SK-N-SH treated with all-trans-retinoic acid at 6 μM for 48 hours (cell line): ENCODE measurements around the gene SMG9.

Source experiments
- ATAC-seq: fragments of 200-7000 bp; cut with Tn5 transposase; 3 replicates; pipeline ENCODE4 v1.9.1; 2020; ENCODE audit warnings: mild to moderate bottlenecking, moderate library complexity
- ARNTL ChIP-seq: fragments of 450-650 bp; formaldehyde crosslinking; IDR thresholded peaks from 2 replicates; pipeline ENCODE4 v1.5.0; 2020; ENCODE audit warnings: low read depth, mild to moderate bottlenecking, moderate library complexity, borderline replicate concordance
- BACH2 ChIP-seq: fragments of 250-450 bp; sonication (Bioruptor Pico); IDR thresholded peaks from 2 replicates; pipeline ENCODE4 v1.9.0; 2021; ENCODE audit warnings: mild to moderate bottlenecking, borderline replicate concordance
- CREB5 ChIP-seq: fragments of 250-450 bp; sonication (Bioruptor Pico); IDR thresholded peaks from 2 replicates; pipeline ENCODE4 v1.5.1; 2020; ENCODE audit warnings: low read depth, mild to moderate bottlenecking, moderate library complexity
- CSDC2 ChIP-seq: fragments of 250-450 bp; sonication (Bioruptor Pico); IDR thresholded peaks from 2 replicates; pipeline ENCODE4 v1.5.0; 2020; ENCODE audit warnings: mild to moderate bottlenecking, moderate library complexity
- CSRNP3 ChIP-seq: fragments of 250-450 bp; sonication (Bioruptor Pico); IDR thresholded peaks from 2 replicates; pipeline ENCODE4 v1.5.1; 2021; ENCODE audit warnings: mild to moderate bottlenecking, moderate library complexity
- ESRRG ChIP-seq: fragments of 250-450 bp; sonication (Bioruptor Pico); IDR thresholded peaks from 2 replicates; pipeline ENCODE4 v1.6.1; 2021; ENCODE audit warnings: mild to moderate bottlenecking
- PPARA ChIP-seq: fragments of 250-450 bp; sonication (Bioruptor Pico); IDR thresholded peaks from 2 replicates; pipeline ENCODE4 v1.5.0; 2020; ENCODE audit warnings: mild to moderate bottlenecking, borderline replicate concordance
- RARB ChIP-seq: fragments of 250-450 bp; sonication (Bioruptor Pico); IDR thresholded peaks from 2 replicates; pipeline ENCODE4 v1.8.0; 2021; ENCODE audit warnings: mild to moderate bottlenecking, moderate library complexity
- SNAI2 ChIP-seq: fragments of 250-450 bp; sonication (Bioruptor Pico); IDR thresholded peaks from 2 replicates; pipeline ENCODE4 v1.5.0; 2020; ENCODE audit warnings: mild to moderate bottlenecking, moderate library complexity
- TCF4 ChIP-seq: fragments of 250-450 bp; sonication (Bioruptor Pico); IDR thresholded peaks from 2 replicates; pipeline ENCODE4 v1.8.0; 2021; ENCODE audit warnings: mild to moderate bottlenecking, moderate library complexity, borderline replicate concordance
- TOX ChIP-seq: fragments of 250-450 bp; sonication (Bioruptor Pico); IDR thresholded peaks from 2 replicates; pipeline ENCODE4 v1.8.0; 2021; ENCODE audit warnings: mild to moderate bottlenecking, moderate library complexity, borderline replicate concordance
- TSHZ2 ChIP-seq: fragments of 250-450 bp; sonication (Bioruptor Pico); IDR thresholded peaks from 2 replicates; pipeline ENCODE4 v1.5.0; 2020; ENCODE audit warnings: mild to moderate bottlenecking, moderate library complexity
- ZC3H10 ChIP-seq: fragments of 250-450 bp; sonication (Bioruptor Pico); IDR thresholded peaks from 2 replicates; pipeline ENCODE4 v1.5.1; 2021; ENCODE audit warnings: mild to moderate bottlenecking, moderate library complexity
- ZFP3 ChIP-seq: fragments of 250-450 bp; sonication (Bioruptor Pico); IDR thresholded peaks from 2 replicates; pipeline ENCODE4 v1.5.0; 2020; ENCODE audit warnings: mild to moderate bottlenecking, moderate library complexity
- ZFP30 ChIP-seq: fragments of 450-650 bp; formaldehyde crosslinking; IDR thresholded peaks from 2 replicates; pipeline ENCODE4 v1.5.0; 2022; ENCODE audit warnings: mild to moderate bottlenecking, moderate library complexity
- ZNF565 ChIP-seq: fragments of 450-650 bp; formaldehyde crosslinking; conservative IDR thresholded peaks from 2 replicates; pipeline ENCODE4 v1.5.0; 2020; ENCODE audit warnings: low read depth, mild to moderate bottlenecking, moderate library complexity
- ZNF70 ChIP-seq: fragments of 450-650 bp; formaldehyde crosslinking; IDR thresholded peaks from 2 replicates; pipeline ENCODE4 v1.5.0; 2020; ENCODE audit warnings: mild to moderate bottlenecking, moderate library complexity
- ZNF8 ChIP-seq: fragments of 450-650 bp; formaldehyde crosslinking; IDR thresholded peaks from 2 replicates; pipeline ENCODE4 v1.5.0; 2020; ENCODE audit warnings: mild to moderate bottlenecking, moderate library complexity
- TF ChIP-seq, protein P1 (sequence below): fragments of 250-450 bp; sonication (Bioruptor Pico); IDR thresholded peaks from 2 replicates; pipeline ENCODE4 v1.8.0; 2020; ENCODE audit warnings: mild to moderate bottlenecking, moderate library complexity, borderline replicate concordance
- TF ChIP-seq, protein P2 (sequence below): fragments of 250-450 bp; sonication (Bioruptor Pico); IDR thresholded peaks from 2 replicates; pipeline ENCODE4 v1.8.0; 2021; ENCODE audit warnings: low read depth, mild to moderate bottlenecking, moderate library complexity, borderline replicate concordance

SMG9 gene

DNA sequence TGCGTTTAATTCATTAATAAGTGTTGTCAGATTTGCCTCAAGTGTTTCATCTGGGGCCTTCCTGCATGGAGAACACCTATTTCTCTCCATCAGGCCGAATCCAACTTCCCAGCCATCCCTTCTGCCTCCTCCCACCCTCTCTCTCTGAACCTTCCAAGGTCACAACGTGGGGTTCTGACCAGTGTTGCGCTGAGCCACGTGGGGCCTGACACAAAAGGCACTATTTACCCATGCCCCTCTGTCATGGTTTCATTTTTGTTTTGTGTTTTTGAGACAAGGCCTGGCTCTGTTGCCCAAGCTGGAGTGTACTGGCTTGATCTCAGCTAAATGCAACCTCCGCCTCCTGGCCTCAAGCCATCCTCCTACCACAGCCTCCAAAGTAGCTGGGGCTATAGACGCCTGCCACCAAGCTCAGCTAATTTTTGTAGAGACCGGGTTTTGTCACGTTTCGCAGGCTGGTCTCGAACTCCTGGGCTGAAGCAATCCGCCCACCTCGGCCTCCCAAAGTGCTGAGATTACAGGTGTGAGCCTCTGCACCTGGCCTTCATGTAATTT is 47.5 kb downstream of the SMG9 start:
- TF ChIP-seq ZNF70 (CRISPR knock-in tag), result no peak
- TF ChIP-seq, protein P1, sequence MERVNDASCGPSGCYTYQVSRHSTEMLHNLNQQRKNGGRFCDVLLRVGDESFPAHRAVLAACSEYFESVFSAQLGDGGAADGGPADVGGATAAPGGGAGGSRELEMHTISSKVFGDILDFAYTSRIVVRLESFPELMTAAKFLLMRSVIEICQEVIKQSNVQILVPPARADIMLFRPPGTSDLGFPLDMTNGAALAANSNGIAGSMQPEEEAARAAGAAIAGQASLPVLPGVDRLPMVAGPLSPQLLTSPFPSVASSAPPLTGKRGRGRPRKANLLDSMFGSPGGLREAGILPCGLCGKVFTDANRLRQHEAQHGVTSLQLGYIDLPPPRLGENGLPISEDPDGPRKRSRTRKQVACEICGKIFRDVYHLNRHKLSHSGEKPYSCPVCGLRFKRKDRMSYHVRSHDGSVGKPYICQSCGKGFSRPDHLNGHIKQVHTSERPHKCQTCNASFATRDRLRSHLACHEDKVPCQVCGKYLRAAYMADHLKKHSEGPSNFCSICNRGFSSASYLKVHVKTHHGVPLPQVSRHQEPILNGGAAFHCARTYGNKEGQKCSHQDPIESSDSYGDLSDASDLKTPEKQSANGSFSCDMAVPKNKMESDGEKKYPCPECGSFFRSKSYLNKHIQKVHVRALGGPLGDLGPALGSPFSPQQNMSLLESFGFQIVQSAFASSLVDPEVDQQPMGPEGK (CRISPR knock-in tag), result no peak
- no peak for TF ChIP-seq ARNTL (CRISPR knock-in tag)
- no peak for TF ChIP-seq ZC3H10 (CRISPR knock-in tag)
- no peak for TF ChIP-seq RARB
- TF ChIP-seq TOX, result no peak
- TF ChIP-seq ZFP30, result no peak
- no peak for TF ChIP-seq ZNF565 (CRISPR knock-in tag)
- no peak for TF ChIP-seq CREB5 (CRISPR knock-in tag)
- no peak for TF ChIP-seq CSRNP3 (CRISPR knock-in tag)
- no peak for TF ChIP-seq TSHZ2 (CRISPR knock-in tag)
- no peak for TF ChIP-seq PPARA (CRISPR knock-in tag)
- no peak for TF ChIP-seq ESRRG (CRISPR knock-in tag)
- no peak for TF ChIP-seq SNAI2
- no peak for TF ChIP-seq BACH2 (CRISPR knock-in tag)
- no peak for TF ChIP-seq CSDC2 (CRISPR knock-in tag)
- TF ChIP-seq, all 23 proteins: peak for 0
- no peak for ATAC-seq

DNA sequence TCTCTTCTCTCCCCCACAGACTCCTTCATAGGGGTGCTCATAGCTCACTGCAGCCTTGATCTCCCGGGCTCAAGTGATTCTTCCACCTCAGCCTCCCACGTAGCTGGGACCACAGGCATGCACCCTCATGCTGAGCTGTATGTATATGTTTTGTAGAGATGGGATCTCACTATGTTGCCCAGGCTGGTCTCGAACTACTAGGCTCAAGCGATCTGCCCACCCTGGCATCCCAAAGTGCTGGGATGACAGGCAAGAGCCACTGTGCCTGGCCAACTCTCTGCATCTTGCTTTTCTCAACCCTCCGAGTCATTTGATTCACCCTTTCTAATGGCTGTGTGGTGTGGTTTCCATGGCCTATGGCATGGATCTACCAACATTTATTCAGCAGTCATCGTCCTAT is 49.0 kb downstream of the SMG9 start:
- no peak for TF ChIP-seq SNAI2
- TF ChIP-seq CSRNP3 (CRISPR knock-in tag), result no peak
- TF ChIP-seq TOX, result no peak
- no peak for TF ChIP-seq ZNF565 (CRISPR knock-in tag)
- TF ChIP-seq ARNTL (CRISPR knock-in tag), result no peak
- TF ChIP-seq ZC3H10 (CRISPR knock-in tag), result no peak
- TF ChIP-seq ZNF70 (CRISPR knock-in tag), result no peak
- TF ChIP-seq TSHZ2 (CRISPR knock-in tag), result no peak
- no peak for TF ChIP-seq BACH2 (CRISPR knock-in tag)
- TF ChIP-seq, protein P2, sequence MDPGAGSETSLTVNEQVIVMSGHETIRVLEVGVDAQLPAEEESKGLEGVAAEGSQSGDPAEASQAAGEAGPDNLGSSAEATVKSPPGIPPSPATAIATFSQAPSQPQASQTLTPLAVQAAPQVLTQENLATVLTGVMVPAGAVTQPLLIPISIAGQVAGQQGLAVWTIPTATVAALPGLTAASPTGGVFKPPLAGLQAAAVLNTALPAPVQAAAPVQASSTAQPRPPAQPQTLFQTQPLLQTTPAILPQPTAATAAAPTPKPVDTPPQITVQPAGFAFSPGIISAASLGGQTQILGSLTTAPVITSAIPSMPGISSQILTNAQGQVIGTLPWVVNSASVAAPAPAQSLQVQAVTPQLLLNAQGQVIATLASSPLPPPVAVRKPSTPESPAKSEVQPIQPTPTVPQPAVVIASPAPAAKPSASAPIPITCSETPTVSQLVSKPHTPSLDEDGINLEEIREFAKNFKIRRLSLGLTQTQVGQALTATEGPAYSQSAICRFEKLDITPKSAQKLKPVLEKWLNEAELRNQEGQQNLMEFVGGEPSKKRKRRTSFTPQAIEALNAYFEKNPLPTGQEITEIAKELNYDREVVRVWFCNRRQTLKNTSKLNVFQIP, result no peak
- no peak for TF ChIP-seq TCF4 (CRISPR knock-in tag)
- TF ChIP-seq ZNF8 (CRISPR knock-in tag), result no peak
- TF ChIP-seq ZFP3 (CRISPR knock-in tag), result no peak
- no peak for ATAC-seq
